ENCODE measurements around the gene DENND5B. TPM values are rescaled to one million over a fixed set of nuclear protein-coding genes. Genes with fewer than 3 reads are reported as not detected.

The DENND5B gene
- 10 to 100 TPM; 28.0 to 60.8 (median 46.4) TPM for total RNA-seq
- 10 to 100 TPM in 1 of 2 donors, 1 to 10 TPM in 1; 5.2 to 11.2 TPM for polyA plus RNA-seq
- long read RNA-seq, donor 1, partial matches to known transcripts, result 13 of 35 reads
- long read RNA-seq, donor 1, other reads (novel, unspliced or antisense), result 21 of 35 reads
- long read RNA-seq, donor 2, partial matches to known transcripts, result 7 of 29 reads
- long read RNA-seq, donor 2, other reads (novel, unspliced or antisense), result 22 of 29 reads
- long read RNA-seq, donor 3, partial matches to known transcripts, result 11 of 39 reads
- long read RNA-seq, donor 3, other reads (novel, unspliced or antisense), result 28 of 39 reads

DNA sequence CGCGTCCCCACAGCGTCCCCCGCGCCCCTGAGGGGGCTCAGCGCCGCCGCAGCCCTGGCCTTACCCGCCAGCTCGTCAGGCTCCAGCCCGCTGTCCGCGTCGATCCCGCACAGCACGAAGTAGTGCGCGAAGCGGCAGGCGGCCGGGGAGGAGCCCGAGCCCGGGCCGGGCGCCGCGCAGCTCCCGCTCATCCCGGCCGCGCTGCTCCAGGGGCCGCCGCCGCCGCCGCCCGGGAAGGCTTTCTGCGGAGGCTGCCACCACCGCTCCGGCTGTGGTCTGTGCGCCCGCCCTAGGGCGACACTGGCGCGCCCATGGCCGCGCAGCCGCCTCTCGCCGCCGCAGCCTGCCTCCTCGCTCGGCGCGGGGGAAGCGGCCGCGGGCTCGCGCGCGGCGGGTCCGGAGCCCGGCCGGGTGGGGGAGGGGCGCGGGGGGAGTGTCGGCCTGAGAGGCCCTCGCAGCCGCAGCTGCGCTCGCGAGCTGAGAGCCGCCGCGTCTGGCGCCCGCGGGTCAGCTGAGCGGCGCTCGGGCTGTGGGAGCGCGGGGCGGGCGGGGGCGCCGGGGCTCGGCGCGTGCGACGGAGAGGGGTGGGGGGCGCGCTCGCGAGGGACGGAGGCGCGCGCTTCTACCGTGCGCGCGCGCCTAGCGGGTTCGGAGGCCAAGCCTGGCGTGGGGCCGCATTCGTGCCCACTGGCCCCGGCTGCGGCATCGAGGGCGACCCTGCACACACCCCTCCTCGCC lies at the start of gene DENND5B:
Gene DENND5B, minus strand, starts transcription at position 495 of the 738 bp plus-strand sequence. Its CDS starts 304 bp downstream, at position 191.
- Histone ChIP-seq H3K4me3 (peak within 1 kb of the TSS; percentile 63 to 99 (median 88)), H3K36me3 (no peaks in the 10 kb centered on the region), H3K27ac (peak within 1 kb of the TSS; percentile 88 to 99 (median 97)), H3K27me3 (peaks cover 0 to 8% (median 0%) of the 10 kb centered on the region in 7 donors), H3K9me3 (no peaks in the 10 kb centered on the region), H3K4me1 (peaks cover 0 to 38% (median 17%) of the 10 kb centered on the region in 9 donors)
- intact Hi-C loops (cut with DNase I), result loop anchor here in 3 of 10 donors (2.0 to 5.0 kb wide), 3 partner anchors 36 to 41 kb away; no protein-coding TSS in a partner anchor
- 0% methylated on average over 100 to 117 of the region's 117 CpGs for WGBS, 2 donors
- peak; percentile 80 to 89 (median 85) for ATAC-seq
- DNase-seq, result peak; percentile 85 to 86
- no peak for TF ChIP-seq CTCF (IDR thresholded peaks at IDR 0.05)

DNA sequence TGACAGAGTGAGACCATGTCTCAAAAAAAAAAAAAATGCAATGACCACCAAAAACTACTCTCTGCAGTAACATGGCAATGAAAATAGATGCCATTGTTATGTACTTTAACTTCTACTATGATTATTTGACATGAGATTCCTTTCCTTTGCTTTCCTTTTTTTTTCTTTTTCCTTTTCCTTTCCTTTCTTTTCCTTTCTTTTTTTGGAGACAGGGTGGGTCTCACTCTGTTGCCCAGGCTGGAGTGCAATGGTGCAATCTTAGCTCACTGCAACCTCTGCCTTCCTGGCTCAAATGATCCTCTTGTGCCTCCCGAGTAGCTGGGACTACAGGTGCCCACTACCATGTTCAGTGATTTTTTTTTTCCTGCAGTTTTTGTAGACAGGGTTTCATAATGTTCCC lies 43.7 kb upstream of the DENND5B start:
- DNase-seq (no peak), ATAC-seq (no peak)
- H3K27me3 ChIP-seq, result no peaks in the 10 kb centered on the region
- no peak for TF ChIP-seq CTCF (IDR thresholded peaks at IDR 0.05)
- intact Hi-C loops (cut with DNase I), result loop anchor here in 3 of 10 donors (2.0 to 5.0 kb wide), 3 partner anchors 42 to 232 kb away; partner anchors contain the start of gene DENND5B (in 1 of the 3)
- H3K4me1 ChIP-seq, result peaks cover 2 to 24% (median 13%) of the 10 kb centered on the region in 9 donors
- H3K27ac ChIP-seq, result no peak overlapping the region
- no peaks in the 10 kb centered on the region for H3K36me3 ChIP-seq
- H3K4me3 ChIP-seq, result no peak overlapping the region
- no peaks in the 10 kb centered on the region for H3K9me3 ChIP-seq
- WGBS, 2 donors, result 86 to 89% methylated on average over 1 of the region's 1 CpG

DNA sequence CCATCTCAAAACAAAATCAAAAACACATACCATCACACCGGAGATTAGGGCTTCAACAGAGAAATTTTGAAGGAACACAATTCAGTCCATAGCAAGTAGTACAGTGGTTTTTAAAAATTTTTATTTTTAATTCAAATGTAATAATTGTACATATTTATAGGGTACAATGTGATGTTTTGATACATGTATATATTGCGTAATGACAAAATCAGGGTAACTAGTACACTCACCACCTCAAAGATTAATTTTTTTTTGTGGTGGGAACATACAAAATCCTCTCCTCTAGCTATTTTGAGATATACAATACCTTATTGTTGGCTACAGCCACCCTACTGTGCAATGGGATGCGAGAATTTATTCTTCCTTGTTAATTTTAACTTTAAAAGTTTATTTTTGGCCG lies 42.5 kb upstream of the DENND5B start:
- Histone ChIP-seq H3K4me1 (peaks cover 6 to 28% (median 17%) of the 10 kb centered on the region in 9 donors), H3K27ac (no peak overlapping the region), H3K27me3 (no peaks in the 10 kb centered on the region), H3K9me3 (no peaks in the 10 kb centered on the region), H3K4me3 (no peak overlapping the region), H3K36me3 (no peaks in the 10 kb centered on the region)
- ATAC-seq, result no peak
- no peak for TF ChIP-seq CTCF (IDR thresholded peaks at IDR 0.05)
- 82 to 95% methylated on average over 4 of the region's 4 CpGs for WGBS, 2 donors
- intact Hi-C loops (cut with DNase I), result loop anchor here in 1 of 10 donors (5.0 kb wide), 1 partner anchor 41 kb away; the partner anchor contains the start of gene DENND5B
- no peak for DNase-seq

DNA sequence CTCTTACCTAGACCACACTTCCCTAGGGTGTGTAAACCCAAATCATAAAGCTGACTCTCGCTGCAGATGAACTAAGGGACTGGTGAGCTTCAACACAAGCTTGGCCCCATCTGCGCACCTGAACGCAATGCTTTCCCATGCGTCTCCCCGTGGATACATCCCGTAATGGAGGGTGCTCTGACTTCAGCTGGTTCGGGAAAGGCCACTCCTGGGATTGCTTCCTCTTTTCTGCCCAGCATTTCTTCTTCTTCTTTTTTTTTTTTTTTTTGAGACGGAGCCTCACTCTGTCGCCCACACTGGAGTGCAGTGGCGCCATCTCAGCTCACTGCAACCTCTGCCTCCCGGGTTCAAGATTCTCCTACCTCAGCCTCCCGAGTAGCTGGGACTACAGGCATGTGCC lies 40.9 kb upstream of the DENND5B start:
- intact Hi-C loops (cut with DNase I), result loop anchor here in 2 of 10 donors (2.0 to 5.0 kb wide), 2 partner anchors 40 to 41 kb away; partner anchors contain the start of gene DENND5B (in 2 of the 2)
- no peak overlapping the region for H3K4me3 ChIP-seq
- H3K9me3 ChIP-seq, result no peaks in the 10 kb centered on the region
- no peak for TF ChIP-seq CTCF (IDR thresholded peaks at IDR 0.05)
- no peak overlapping the region for H3K27ac ChIP-seq
- 93 to 95% methylated on average over 12 of the region's 12 CpGs for WGBS, 2 donors
- DNase-seq (no peak), ATAC-seq (no peak)
- peaks cover 6 to 25% (median 17%) of the 10 kb centered on the region in 9 donors for H3K4me1 ChIP-seq
- H3K27me3 ChIP-seq, result no peaks in the 10 kb centered on the region
- no peaks in the 10 kb centered on the region for H3K36me3 ChIP-seq

Data from heart right ventricle (tissue), 16 donors.